ENCODE measurements around the gene PLBD1.

Gene PLBD1

GRCh38 chr12:14471497-14471896, 96.2 kb downstream of the PLBD1 start:
- H3K4me1 ChIP-seq (ENCODE audit: control insufficient read depth, insufficient read depth, low read length): no peaks in the 10 kb centered on the region
- H3K27me3 ChIP-seq (ENCODE audit: control insufficient read depth, insufficient read depth, low read length): no peaks in the 10 kb centered on the region
- H3K9ac ChIP-seq (ENCODE audit: low read length): no peak overlapping the region
- no peak overlapping the region for H3K27ac ChIP-seq (ENCODE audit: low read depth, low read length)
- H3K4me3 ChIP-seq (ENCODE audit: low read length): no peak overlapping the region
- H3K36me3 ChIP-seq (ENCODE audit: control insufficient read depth, insufficient read depth, low read length): peaks cover 13% of the 10 kb centered on the region

GRCh38 chr12:14460212-14460841, 107.4 kb downstream of the PLBD1 start:
- H3K36me3 ChIP-seq (ENCODE audit: control insufficient read depth, insufficient read depth, low read length): peaks cover 11% of the 10 kb centered on the region
- H3K9ac ChIP-seq (ENCODE audit: low read length): no peak overlapping the region
- H3K4me3 ChIP-seq (ENCODE audit: low read length): no peak overlapping the region
- no peaks in the 10 kb centered on the region for H3K27me3 ChIP-seq (ENCODE audit: control insufficient read depth, insufficient read depth, low read length)
- no peak overlapping the region for H3K27ac ChIP-seq (ENCODE audit: low read depth, low read length)
- no peaks in the 10 kb centered on the region for H3K4me1 ChIP-seq (ENCODE audit: control insufficient read depth, insufficient read depth, low read length)

- no peak overlapping the region for H3K4me3 ChIP-seq (ENCODE audit: low read length)
- no peak overlapping the region for H3K9ac ChIP-seq (ENCODE audit: low read length)
- H3K4me1 ChIP-seq (ENCODE audit: control insufficient read depth, insufficient read depth, low read length): no peaks in the 10 kb centered on the region
- peaks cover 16% of the 10 kb centered on the region for H3K36me3 ChIP-seq (ENCODE audit: control insufficient read depth, insufficient read depth, low read length)
- no peak overlapping the region for H3K27ac ChIP-seq (ENCODE audit: low read depth, low read length)
- no peaks in the 10 kb centered on the region for H3K27me3 ChIP-seq (ENCODE audit: control insufficient read depth, insufficient read depth, low read length)
Observed at GRCh38 chr12:14454098-14454907, 113.4 kb downstream of the PLBD1 start.
